Right lobe of liver (tissue), 6 donors: ENCODE data around the gene MT1A. TPM values are rescaled to one million over a fixed set of nuclear protein-coding genes. Genes with fewer than 3 reads are reported as not detected.
A peak's percentile ranks its signal among the peaks of the same experiment; 100 is the strongest.

Experiments used
- ATAC-seq, 4 donors: fragments of 200-7000 bp; cut with Tn5 transposase; one replicate each; pipeline ENCODE4 v1.9.1; 2020; ENCODE audit warnings: mild to moderate bottlenecking in 4 of 4, moderate library complexity in 4 of 4
- DNase-seq, 3 donors: peaks; one replicate each; pipeline ENCODE4 v3.0.0-alpha.2; 2020
- H3K27ac ChIP-seq, 3 donors: fragments of 200-600 bp; one replicate each; pipeline ENCODE4 v1.8.0; 2022
- H3K27me3 ChIP-seq, 2 donors: fragments of 200-600 bp; one replicate each; pipeline ENCODE4 v1.8.0; 2022
- H3K36me3 ChIP-seq, 4 donors: fragments of 200-600 bp; sonication (generic) in 1 of 4; one replicate each; pipeline versions ENCODE4 v1.5.1 to v1.8.0; 2017 to 2022; ENCODE audit warnings: control low read depth in 1 of 4
- H3K4me1 ChIP-seq, 4 donors: fragments of 200-600 bp; sonication (generic) in 1 of 4; one replicate each; pipeline versions ENCODE4 v1.5.1 to v1.8.0; 2017 to 2022; ENCODE audit warnings: control low read depth in 1 of 4
- H3K4me3 ChIP-seq, 3 donors: fragments of 200-600 bp; one replicate each; pipeline ENCODE4 v1.8.0; 2022
- H3K9me3 ChIP-seq, 4 donors: fragments of 200-600 bp; sonication (generic) in 1 of 4; one replicate each; pipeline versions ENCODE4 v1.5.1 to v1.8.0; 2017 to 2022; ENCODE audit warnings: control low read depth in 1 of 4
- POLR2A ChIP-seq: fragments of 450-650 bp; IDR thresholded peaks from one replicate; pipeline ENCODE4 v1.6.1; 2017; ENCODE audit warnings: antibody characterized with exemption, mild to moderate bottlenecking
- WGBS: methylation state at CpG from one replicate; pipeline ENCODE4 v1.1.6; 2018; ENCODE audit warnings: low coverage, low lambda C conversion rate; ENCODE audit not compliant: insufficient coverage; ENCODE audit errors: missing lambda C conversion rate; 5-methylcytosine and 5-hydroxymethylcytosine counted together
- intact Hi-C, 2 donors: fragments of 100-400 bp; cut with DNase I; formaldehyde crosslinking; loops; one replicate each; pipeline versions ENCODE4 v1.11.2 to v1.14.1; 2022
- total RNA-seq, 6 experiments: library from RNA; depleted of rRNA in 2 of 6; stranded (reverse); fragments of >200 nt in 2 of 6; fragmentation: NEBNext Ultra II Directional in 3 of 6; extraction: Animal tissue kit (Norgen Biotek cat#: 25700) in 3 of 6; gene quantifications; one replicate each; pipeline versions ENCODE4 v1.1.0 to v1.2.4, GENCODE V29; 2016 to 2023
- TF ChIP-seq, protein P1 (sequence below), 4 donors: fragments of 200-600 bp in 3 of 4; fragments of 450-650 bp in 1 of 4; IDR thresholded peaks; one replicate each; pipeline versions ENCODE4 v1.5.1 to v1.8.0; 2016 to 2022; ENCODE audit warnings: antibody characterized with exemption in 4 of 4, mild to moderate bottlenecking in 2 of 4
- donor health status: DM: no; HTN: yes; CAD: no.
- donor health status: DM: no; HTN: no; CAD: no.
- donor health status: DM: no; HTN: no; CAD: no.
- donor health status: DM: no; HTN: yes; CAD: no.
- donor health status: DM: no; HTN: yes; CAD: no.

The MT1A gene
- total RNA-seq, 6 experiments from 2014 or later = 34.9 to 161 (median 110) TPM

DNA sequence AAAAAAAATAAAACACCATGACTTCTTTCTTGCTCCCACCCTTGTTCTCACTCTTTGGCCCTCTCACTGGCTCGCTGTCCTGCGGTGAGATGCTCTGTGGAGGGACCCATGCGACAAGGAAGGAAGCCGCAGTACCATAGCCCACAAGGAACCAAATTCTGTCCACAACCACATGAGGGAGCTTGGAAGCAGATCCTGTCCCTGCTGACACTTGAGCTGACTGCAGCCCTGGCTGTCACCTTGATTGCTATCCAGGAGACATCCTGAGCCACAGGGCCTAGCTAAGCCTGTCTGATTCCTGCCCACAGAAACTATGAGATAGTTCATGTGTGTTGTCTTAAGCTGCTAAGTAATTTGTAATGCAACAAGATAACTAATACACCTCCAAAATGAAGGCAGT, 34.9 kb upstream of the MT1A start:
- peak in 2 of 4 donors; percentile 6 to 15 for ATAC-seq
- intact Hi-C loops = loop anchor here in 1 of 2 donors (10.0 kb wide), 1 partner anchor 91 kb away; no protein-coding TSS in a partner anchor
- Histone ChIP-seq H3K9me3 (no peaks in the 10 kb centered on the region), H3K4me1 (peaks cover 0 to 24% (median 8%) of the 10 kb centered on the region in 4 donors), H3K27me3 (no peaks in the 10 kb centered on the region), H3K36me3 (no peaks in the 10 kb centered on the region), H3K27ac (no peak overlapping the region), H3K4me3 (no peak overlapping the region)
- WGBS = 17% methylated on average over 4 of the region's 4 CpGs
- peak in 2 of 3 donors; percentile 48 to 67 for DNase-seq
- TF ChIP-seq, protein P1, sequence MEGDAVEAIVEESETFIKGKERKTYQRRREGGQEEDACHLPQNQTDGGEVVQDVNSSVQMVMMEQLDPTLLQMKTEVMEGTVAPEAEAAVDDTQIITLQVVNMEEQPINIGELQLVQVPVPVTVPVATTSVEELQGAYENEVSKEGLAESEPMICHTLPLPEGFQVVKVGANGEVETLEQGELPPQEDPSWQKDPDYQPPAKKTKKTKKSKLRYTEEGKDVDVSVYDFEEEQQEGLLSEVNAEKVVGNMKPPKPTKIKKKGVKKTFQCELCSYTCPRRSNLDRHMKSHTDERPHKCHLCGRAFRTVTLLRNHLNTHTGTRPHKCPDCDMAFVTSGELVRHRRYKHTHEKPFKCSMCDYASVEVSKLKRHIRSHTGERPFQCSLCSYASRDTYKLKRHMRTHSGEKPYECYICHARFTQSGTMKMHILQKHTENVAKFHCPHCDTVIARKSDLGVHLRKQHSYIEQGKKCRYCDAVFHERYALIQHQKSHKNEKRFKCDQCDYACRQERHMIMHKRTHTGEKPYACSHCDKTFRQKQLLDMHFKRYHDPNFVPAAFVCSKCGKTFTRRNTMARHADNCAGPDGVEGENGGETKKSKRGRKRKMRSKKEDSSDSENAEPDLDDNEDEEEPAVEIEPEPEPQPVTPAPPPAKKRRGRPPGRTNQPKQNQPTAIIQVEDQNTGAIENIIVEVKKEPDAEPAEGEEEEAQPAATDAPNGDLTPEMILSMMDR (IDR thresholded peaks at IDR 0.05) = peak; percentile 47 to 55 (median 52)
- TF ChIP-seq POLR2A = no peak

DNA sequence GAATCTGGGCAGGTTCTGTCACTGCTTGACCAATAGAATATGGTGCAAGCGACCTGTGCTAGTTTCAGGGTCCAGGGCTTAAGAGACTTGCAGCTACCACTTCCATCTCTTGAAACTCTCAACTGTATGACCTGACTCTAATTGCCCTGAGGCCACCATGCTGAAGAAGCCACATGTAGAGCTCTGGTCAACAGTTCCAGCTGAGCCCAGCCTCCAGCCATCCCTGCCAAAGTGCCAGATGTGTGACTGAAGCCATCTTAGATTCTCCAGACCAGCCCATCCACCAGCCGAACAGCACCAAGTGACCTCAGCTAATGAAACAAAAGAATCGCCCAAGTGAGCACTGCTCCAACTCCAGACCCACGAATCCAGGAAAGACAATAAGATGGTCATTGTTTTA, 33.5 kb upstream of the MT1A start:
- intact Hi-C loops = loop anchor here in 1 of 2 donors (10.0 kb wide), 1 partner anchor 90 kb away; no protein-coding TSS in a partner anchor
- H3K36me3 ChIP-seq = no peaks in the 10 kb centered on the region
- H3K9me3 ChIP-seq = no peaks in the 10 kb centered on the region

DNA sequence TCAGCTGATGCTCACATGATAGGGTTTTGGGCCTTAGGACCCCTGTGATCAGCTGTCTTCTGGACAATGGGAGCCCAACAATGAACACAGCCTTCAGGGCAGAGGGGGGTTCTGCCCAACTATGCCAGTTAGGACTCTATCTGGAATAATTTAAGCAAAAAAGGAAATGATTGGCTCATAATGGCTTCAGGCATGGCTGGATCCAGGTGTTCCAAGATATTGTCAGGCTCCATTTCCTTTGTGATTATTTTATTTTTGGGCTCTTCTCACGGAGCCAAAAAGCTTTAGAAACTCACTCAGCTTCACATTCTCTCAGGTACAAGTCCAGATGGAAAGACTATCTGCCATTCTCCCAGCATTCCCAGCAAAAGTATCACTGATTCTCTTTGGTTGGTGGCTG, 33.0 kb upstream of the MT1A start:
- TF ChIP-seq POLR2A = no peak
- TF ChIP-seq, protein P1 (IDR thresholded peaks at IDR 0.05) = no peak
- ATAC-seq (no peak), DNase-seq (no peak)
- no peak overlapping the region for H3K4me3 ChIP-seq
- H3K27me3 ChIP-seq = no peaks in the 10 kb centered on the region
- peaks cover 0 to 24% (median 8%) of the 10 kb centered on the region in 4 donors for H3K4me1 ChIP-seq
- WGBS = 80% methylated on average over 1 of the region's 1 CpG
- no peaks in the 10 kb centered on the region for H3K36me3 ChIP-seq
- no peaks in the 10 kb centered on the region for H3K9me3 ChIP-seq
- H3K27ac ChIP-seq = peak overlapping the region; percentile 65 to 95 (median 84)
- intact Hi-C loops = loop anchor here in 1 of 2 donors (10.0 kb wide), 1 partner anchor 89 kb away; no protein-coding TSS in a partner anchor

More for the DNA sequence above, 33.5 kb upstream of the MT1A start:
- Histone ChIP-seq H3K4me3 (no peak overlapping the region), H3K4me1 (peaks cover 0 to 24% (median 8%) of the 10 kb centered on the region in 4 donors), H3K27me3 (no peaks in the 10 kb centered on the region), H3K27ac (no peak overlapping the region)
- WGBS = 83% methylated on average over 2 of the region's 4 CpGs
- DNase-seq (no peak), ATAC-seq (no peak)
- no peak for TF ChIP-seq POLR2A
- TF ChIP-seq, protein P1 (IDR thresholded peaks at IDR 0.05) = no peak

DNA sequence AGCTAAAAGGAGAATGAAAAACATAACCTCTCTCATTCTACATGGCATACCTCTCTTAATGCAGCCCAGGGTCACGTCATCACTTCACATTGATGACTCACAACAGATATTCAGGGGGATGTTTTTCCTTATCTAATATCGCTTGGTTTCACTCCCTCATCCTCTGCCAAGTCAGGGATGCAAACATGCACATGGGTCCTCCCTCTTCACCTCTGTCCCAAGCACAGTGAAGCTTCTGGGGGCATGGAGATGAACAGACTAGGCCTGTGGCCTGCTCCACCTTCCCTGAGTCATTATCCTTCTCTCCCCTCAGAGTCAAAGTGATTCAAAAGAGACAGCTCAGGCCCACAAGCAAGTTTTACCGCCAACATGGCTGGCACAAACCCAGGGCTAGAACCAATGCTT, 32.4 kb upstream of the MT1A start:
- ATAC-seq = peak in 1 of 4 donors; percentile 3
- H3K27ac ChIP-seq = peak overlapping the region; percentile 65 to 95 (median 84)
- 16% methylated on average over 3 of the region's 3 CpGs for WGBS
- DNase-seq = peak in 1 of 3 donors; percentile 38
- no peaks in the 10 kb centered on the region for H3K9me3 ChIP-seq
- no peaks in the 10 kb centered on the region for H3K36me3 ChIP-seq
- H3K4me3 ChIP-seq = no peak overlapping the region
- TF ChIP-seq POLR2A = peak; percentile 4
- TF ChIP-seq, protein P1 (IDR thresholded peaks at IDR 0.05) = no peak
- intact Hi-C loops = loop anchor here in 1 of 2 donors (10.0 kb wide), 1 partner anchor 89 kb away; no protein-coding TSS in a partner anchor
- H3K4me1 ChIP-seq = peaks cover 0 to 24% (median 9%) of the 10 kb centered on the region in 4 donors
- H3K27me3 ChIP-seq = no peaks in the 10 kb centered on the region
